Endothelial cell of umbilical vein (primary cell): ENCODE data around the gene RNU5D-1. TPM values are rescaled to one million over a fixed set of nuclear protein-coding genes. Genes with fewer than 3 reads are reported as not detected.

Experiments used
- BruUV-seq: library from RNA; stranded (reverse); fragments of 400-500 nt; replicated peaks from 2 replicates; lab custom pipeline; 2021; lab: Mats Ljungman, UMichigan
- CTCF ChIA-PET: fragments of 300-600, 350-600 bp; sonication (Branson Sonifier 250); formaldehyde crosslinking; loops from one replicate; lab custom pipeline; 2021; ENCODE audit warnings: antibody characterized with exemption, inconsistent platforms; lab: Charles Lee
- POLR2A ChIA-PET: fragments of 300-600, 350-600 bp; sonication (Branson Sonifier 250); formaldehyde crosslinking; loops from one replicate; lab custom pipeline; 2021; ENCODE audit warnings: antibody characterized with exemption, inconsistent platforms; lab: Charles Lee
- DNase-seq: peaks from one replicate; pipeline ENCODE4 v3.0.0-alpha.2; 2011; ENCODE audit warnings: low read depth, low spot score
- FAIRE-seq: peaks from 2 replicates; lab custom pipeline; 2011; peaks lifted over from hg19 to GRCh38; lab: Jason Lieb, UNC
- H2AFZ ChIP-seq: 2 replicates; pipeline ENCODE4 v1.6.0; 2012; ENCODE audit warnings: low read depth, low read length, control low read depth, inconsistent platforms
- H3K27ac ChIP-seq: 2 replicates; pipeline ENCODE4 v1.5.1; 2011; ENCODE audit warnings: low read depth, mild to moderate bottlenecking, control low read depth, low read length, moderate library complexity; ENCODE audit not compliant: insufficient read depth
- H3K27me3 ChIP-seq, 2 experiments: 2 replicates each; pipeline versions ENCODE4 v1.6.0 to v1.6.1; 2011; ENCODE audit warnings: low read length in 2 of 2, mixed read lengths in 1 of 2; ENCODE audit not compliant: control insufficient read depth in 2 of 2, insufficient read depth in 2 of 2
- H3K36me3 ChIP-seq, 2 experiments: 2 replicates in 1 of 2; 3 replicates in 1 of 2; pipeline ENCODE4 v1.5.1; 2011; ENCODE audit warnings: low read length in 2 of 2, mild to moderate bottlenecking in 1 of 2, moderate library complexity in 1 of 2; ENCODE audit not compliant: control insufficient read depth in 2 of 2, insufficient read depth in 2 of 2; ENCODE audit errors: extremely low read depth in 1 of 2
- H3K4me1 ChIP-seq: 3 replicates; pipeline ENCODE4 v1.5.1; 2011; ENCODE audit warnings: mild to moderate bottlenecking, low read length; ENCODE audit not compliant: control insufficient read depth, insufficient read depth; ENCODE audit errors: extremely low read depth
- H3K4me2 ChIP-seq: 2 replicates; pipeline ENCODE4 v1.6.1; 2011; ENCODE audit warnings: low read length, control low read depth, mixed read lengths; ENCODE audit not compliant: insufficient read depth
- H3K4me3 ChIP-seq, 3 experiments: fragments of 200-600 bp in 1 of 3; sonication (generic), shearing (Covaris generic) in 1 of 3; replicated peaks in 1 of 3; 2 replicates each; pipeline ENCODE4 v1.5.1; 2011 to 2016; ENCODE audit warnings: control low read depth in 3 of 3, low read length in 3 of 3, mild to moderate bottlenecking in 2 of 3, inconsistent platforms in 1 of 3, low read depth in 1 of 3, moderate library complexity in 1 of 3; ENCODE audit not compliant: insufficient read depth in 1 of 3
- H3K79me2 ChIP-seq: 2 replicates; pipeline ENCODE4 v1.6.0; 2012; ENCODE audit warnings: low read length, inconsistent platforms; ENCODE audit not compliant: control insufficient read depth, insufficient read depth
- H3K9ac ChIP-seq: replicated peaks from 2 replicates; pipeline ENCODE3; 2011; ENCODE audit warnings: low read length, control low read depth; ENCODE audit not compliant: insufficient read depth; ENCODE audit errors: extremely low read depth
- H3K9me1 ChIP-seq: replicated peaks from 3 replicates; pipeline ENCODE4 v1.6.0; 2011; ENCODE audit warnings: mild to moderate bottlenecking, low read length; ENCODE audit not compliant: control insufficient read depth, insufficient read depth; ENCODE audit errors: extremely low read depth
- H3K9me3 ChIP-seq: replicated peaks from 2 replicates; pipeline ENCODE4 v1.5.1; 2012; ENCODE audit warnings: low read length, inconsistent platforms; ENCODE audit not compliant: control insufficient read depth, insufficient read depth
- H4K20me1 ChIP-seq: replicated peaks from 2 replicates; pipeline ENCODE3; 2011; ENCODE audit warnings: mild to moderate bottlenecking, low read length; ENCODE audit not compliant: control insufficient read depth, insufficient read depth; ENCODE audit errors: extremely low read depth
- CTCF ChIP-seq, 2 donors: IDR thresholded peaks; 1 replicate in 1 of 2; 2 replicates in 1 of 2; pipeline ENCODE4 v1.5.1; 2011; ENCODE audit warnings: low read length in 2 of 2, mild to moderate bottlenecking in 2 of 2, moderate library complexity in 2 of 2, control low read depth in 1 of 2, inconsistent platforms in 1 of 2, low read depth in 1 of 2; ENCODE audit not compliant: insufficient read depth in 1 of 2; ENCODE audit errors: extremely low read depth in 1 of 2
- EZH2 ChIP-seq: IDR thresholded peaks from 2 replicates; pipeline ENCODE4 v1.6.1; 2012; ENCODE audit warnings: borderline replicate concordance, low read depth, mild to moderate bottlenecking, moderate library complexity, low read length, inconsistent platforms; ENCODE audit not compliant: severe bottlenecking
- FOS ChIP-seq: IDR thresholded peaks from 2 replicates; pipeline ENCODE4 v1.6.1; 2011; ENCODE audit warnings: mild to moderate bottlenecking, low read length, moderate library complexity, borderline replicate concordance; ENCODE audit not compliant: insufficient read depth
- GATA2 ChIP-seq: IDR thresholded peaks from 2 replicates; pipeline ENCODE4 v1.7.0; 2011; ENCODE audit warnings: low read depth, mild to moderate bottlenecking, moderate library complexity, mixed read lengths, low read length; ENCODE audit not compliant: insufficient read length, insufficient read depth
- JUN ChIP-seq: IDR thresholded peaks from 2 replicates; pipeline ENCODE4 v1.6.1; 2011; ENCODE audit warnings: borderline replicate concordance, low read depth; ENCODE audit not compliant: insufficient read length, insufficient read depth
- MAX ChIP-seq: IDR thresholded peaks from 2 replicates; pipeline ENCODE4 v1.6.1; 2011; ENCODE audit not compliant: insufficient read depth, insufficient read length
- MYC ChIP-seq: IDR thresholded peaks from one replicate; pipeline ENCODE4 v1.6.1; 2011; ENCODE audit warnings: mild to moderate bottlenecking, low read depth, low read length
- POLR2A ChIP-seq: IDR thresholded peaks from 2 replicates; pipeline ENCODE4 v1.6.1; 2012; ENCODE audit warnings: low read depth, mild to moderate bottlenecking, control low read depth, low read length
- POLR2AphosphoS5 ChIP-seq: IDR thresholded peaks from 2 replicates; pipeline ENCODE4 v1.6.1; 2012; ENCODE audit warnings: low read depth, mild to moderate bottlenecking, control low read depth, low read length, moderate library complexity; ENCODE audit not compliant: insufficient read depth
- dilution Hi-C: fragments of 300-500 bp; cut with MboI; formaldehyde crosslinking; loops from one replicate; pipeline ENCODE4 v1.15.0; 2019; ENCODE audit warnings: low sequenced_read_pairs; ENCODE audit not compliant: extremely low pct_ligation_motif_present
- intact Hi-C: fragments of 100-400 bp; cut with micrococcal nuclease; formaldehyde crosslinking; loops from one replicate; pipeline ENCODE4 v1.10.0; 2022
- polyA plus RNA-seq, 4 experiments: library from polyadenylated mRNA; depleted of rRNA in 3 of 4; stranded (reverse) in 3 of 4; unstranded in 1 of 4; fragments of >200 nt; gene quantifications; 2 replicates each; pipeline versions ENCODE4 v1.2.1 to v1.2.3, GENCODE V29; 2011 to 2012; ENCODE audit warnings: missing spikeins in 1 of 4
- total RNA-seq: library from RNA; stranded (reverse); gene quantifications from 2 replicates; pipeline ENCODE4 v1.2.3, GENCODE V29; 2021

The RNU5D-1 gene
- total and polyA plus RNA-seq, 2 donors (not counting 3 experiments of a cell fraction or from before 2014, with no cell fraction given): not detected

- no peak overlapping the region for H3K9ac ChIP-seq
- intact Hi-C loops: loop anchor here (2.0 kb wide), 1 partner anchor 14 kb away; no protein-coding TSS in a partner anchor
- no TSS peak for BruUV-seq
- H3K79me2 ChIP-seq: no peaks in the 10 kb centered on the region
- no peak overlapping the region for H3K4me2 ChIP-seq
- CTCF ChIA-PET: interaction anchor here (0.8 to 1.6 kb wide), 3 partner anchors 12 to 62 kb away, joined by 3 to 6 read pairs (median 3); no protein-coding TSS in a partner anchor
- no peak overlapping the region for H3K4me3 ChIP-seq
- H3K4me1 ChIP-seq: no peaks in the 10 kb centered on the region
- peaks cover 7% of the 10 kb centered on the region in 2 experiments for H3K27me3 ChIP-seq
- peak overlapping the region; percentile 82 for H2AFZ ChIP-seq
- H3K36me3 ChIP-seq: no peaks in the 10 kb centered on the region
- H3K9me1 ChIP-seq: no peaks in the 10 kb centered on the region
- H3K9me3 ChIP-seq: no peaks in the 10 kb centered on the region
- dilution Hi-C loops: no loop called here
- no peak for TF ChIP-seq POLR2A
- no peak for TF ChIP-seq CTCF (IDR thresholded peaks at IDR 0.05; ENCODE audit: extremely low read depth in 1 of 2, insufficient read depth in 1 of 2, low read depth in 1 of 2, low read length in 2 of 2)
- TF ChIP-seq GATA2: no peak
- no peak for TF ChIP-seq JUN
- no peak for TF ChIP-seq POLR2AphosphoS5
- no peak for TF ChIP-seq MYC
- TF ChIP-seq EZH2: no peak
- TF ChIP-seq FOS: no peak
- no peak for TF ChIP-seq MAX
- no peak overlapping the region for H3K27ac ChIP-seq
- POLR2A ChIA-PET: no interaction called here
- FAIRE-seq (no peak), DNase-seq (no peak)
- H4K20me1 ChIP-seq: no peaks in the 10 kb centered on the region
Measured at GRCh38 chr1:44714532-44714931, 16.4 kb downstream of the RNU5D-1 start.
